Parathyroid adenoma (tissue), 2 donors: ENCODE measurements around the gene MCM9.

Experiments
- H2AFZ ChIP-seq: fragments of 300-600 bp; sonication (generic); one replicate; pipeline ENCODE4 v1.7.0; 2017; ENCODE audit warnings: antibody characterized with exemption, mild to moderate bottlenecking
- H3K27ac ChIP-seq: fragments of 300-600 bp; sonication (generic); one replicate; pipeline ENCODE4 v1.7.0; 2017
- H3K27me3 ChIP-seq: fragments of 300-600 bp; sonication (generic); one replicate; pipeline ENCODE4 v1.7.0; 2017; ENCODE audit warnings: low read length; ENCODE audit not compliant: control insufficient read depth, insufficient read depth
- H3K36me3 ChIP-seq: fragments of 300-600 bp; sonication (generic); one replicate; pipeline ENCODE4 v1.7.0; 2017; ENCODE audit warnings: low read length; ENCODE audit not compliant: control insufficient read depth, insufficient read depth
- H3K4me1 ChIP-seq: fragments of 300-600 bp; sonication (generic); one replicate; pipeline ENCODE4 v1.7.0; 2017; ENCODE audit warnings: control low read depth
- H3K4me2 ChIP-seq: fragments of 300-600 bp; sonication (generic); one replicate; pipeline ENCODE4 v1.7.0; 2017; ENCODE audit warnings: low read length
- H3K4me3 ChIP-seq: fragments of 300-600 bp; sonication (generic); one replicate; pipeline ENCODE4 v1.7.0; 2017; ENCODE audit warnings: low read depth, low read length
- H3K79me2 ChIP-seq: fragments of 300-600 bp; sonication (generic); one replicate; pipeline ENCODE4 v1.7.0; 2017; ENCODE audit warnings: control low read depth
- H3K9ac ChIP-seq: fragments of 300-600 bp; sonication (generic); one replicate; pipeline ENCODE4 v1.7.0; 2017; ENCODE audit warnings: mild to moderate bottlenecking
- H3K9me3 ChIP-seq: fragments of 300-600 bp; sonication (generic); one replicate; pipeline ENCODE4 v1.7.0; 2017; ENCODE audit warnings: low read length; ENCODE audit not compliant: control insufficient read depth
- CTCF ChIP-seq: fragments of 300-600 bp; sonication (generic); IDR thresholded peaks from one replicate; pipeline ENCODE4 v1.7.0; 2017; ENCODE audit warnings: antibody characterized with exemption, mild to moderate bottlenecking
- donor health status: primary hyperparathyroidism.

The MCM9 gene

GRCh38 chr6:118875672-118876071 lies 59.3 kb downstream of the MCM9 start:
- no peak for TF ChIP-seq CTCF
- peaks cover 46% of the 10 kb centered on the region for H3K79me2 ChIP-seq
- H3K36me3 ChIP-seq = no peaks in the 10 kb centered on the region
- no peaks in the 10 kb centered on the region for H3K27me3 ChIP-seq
- H2AFZ ChIP-seq = no peak overlapping the region
- no peak overlapping the region for H3K4me2 ChIP-seq
- H3K4me3 ChIP-seq = no peak overlapping the region
- H3K27ac ChIP-seq = no peak overlapping the region
- H3K9ac ChIP-seq = no peak overlapping the region
- peaks cover 11% of the 10 kb centered on the region for H3K4me1 ChIP-seq
- no peaks in the 10 kb centered on the region for H3K9me3 ChIP-seq

GRCh38 chr6:118873239-118873638 lies 61.7 kb downstream of the MCM9 start:
- H3K4me3 ChIP-seq = no peak overlapping the region
- peak overlapping the region; percentile 17 for H3K27ac ChIP-seq
- H3K79me2 ChIP-seq = peaks cover 36% of the 10 kb centered on the region
- H2AFZ ChIP-seq = no peak overlapping the region
- H3K36me3 ChIP-seq = no peaks in the 10 kb centered on the region
- TF ChIP-seq CTCF = no peak
- H3K4me1 ChIP-seq = peaks cover 11% of the 10 kb centered on the region
- no peak overlapping the region for H3K9ac ChIP-seq
- no peaks in the 10 kb centered on the region for H3K27me3 ChIP-seq
- H3K4me2 ChIP-seq = no peak overlapping the region
- H3K9me3 ChIP-seq = no peaks in the 10 kb centered on the region

GRCh38 chr6:118872726-118873125 lies 62.2 kb downstream of the MCM9 start:
- Histone ChIP-seq H2AFZ (no peak overlapping the region), H3K36me3 (no peaks in the 10 kb centered on the region), H3K79me2 (peaks cover 33% of the 10 kb centered on the region), H3K4me3 (no peak overlapping the region), H3K9me3 (no peaks in the 10 kb centered on the region), H3K27ac (peak overlapping the region; percentile 8), H3K27me3 (no peaks in the 10 kb centered on the region), H3K4me2 (peak overlapping the region; percentile 34), H3K9ac (no peak overlapping the region), H3K4me1 (peaks cover 11% of the 10 kb centered on the region)
- TF ChIP-seq CTCF = no peak

GRCh38 chr6:118872318-118872717 lies 62.6 kb downstream of the MCM9 start:
- Histone ChIP-seq H3K79me2 (peaks cover 33% of the 10 kb centered on the region), H3K4me3 (no peak overlapping the region), H3K36me3 (no peaks in the 10 kb centered on the region), H3K27ac (peak overlapping the region; percentile 8), H3K9me3 (no peaks in the 10 kb centered on the region), H2AFZ (no peak overlapping the region), H3K9ac (no peak overlapping the region), H3K4me2 (peak overlapping the region; percentile 34), H3K27me3 (no peaks in the 10 kb centered on the region), H3K4me1 (peaks cover 8% of the 10 kb centered on the region)
- no peak for TF ChIP-seq CTCF

- H3K4me2 ChIP-seq = no peak overlapping the region
- H3K4me3 ChIP-seq = no peak overlapping the region
- no peak for TF ChIP-seq CTCF
- no peaks in the 10 kb centered on the region for H3K4me1 ChIP-seq
- peaks cover 29% of the 10 kb centered on the region for H3K79me2 ChIP-seq
- no peak overlapping the region for H3K27ac ChIP-seq
- no peaks in the 10 kb centered on the region for H3K36me3 ChIP-seq
- H3K27me3 ChIP-seq = no peaks in the 10 kb centered on the region
- H3K9me3 ChIP-seq = no peaks in the 10 kb centered on the region
- no peak overlapping the region for H2AFZ ChIP-seq
- no peak overlapping the region for H3K9ac ChIP-seq
These were observed 63.6 kb downstream of the MCM9 start for GRCh38 chr6:118871331-118871730.
